A673 (cell line): ENCODE measurements around the gene CRACR2A.

ENCODE experiments used
- EZH2 ChIP-seq: fragments of 200-600 bp; sonication (generic); IDR thresholded peaks from 2 replicates; pipeline ENCODE4 v1.6.1; 2017; ENCODE audit warnings: borderline replicate concordance, low read depth, mild to moderate bottlenecking, mixed read lengths, antibody characterized with exemption, low read length; ENCODE audit not compliant: poor library complexity, severe bottlenecking
- TF ChIP-seq, protein P1 (sequence below): fragments of 300-800, 200-600 bp; sonication (generic); conservative IDR thresholded peaks from 2 replicates; pipeline ENCODE4 v1.5.1; 2017; ENCODE audit warnings: low read depth, mild to moderate bottlenecking, antibody characterized with exemption, low read length, moderate library complexity, mixed read lengths

GRCh38 chr12:3669594-3669993, 83.3 kb downstream of the CRACR2A start:
- TF ChIP-seq, protein P1, sequence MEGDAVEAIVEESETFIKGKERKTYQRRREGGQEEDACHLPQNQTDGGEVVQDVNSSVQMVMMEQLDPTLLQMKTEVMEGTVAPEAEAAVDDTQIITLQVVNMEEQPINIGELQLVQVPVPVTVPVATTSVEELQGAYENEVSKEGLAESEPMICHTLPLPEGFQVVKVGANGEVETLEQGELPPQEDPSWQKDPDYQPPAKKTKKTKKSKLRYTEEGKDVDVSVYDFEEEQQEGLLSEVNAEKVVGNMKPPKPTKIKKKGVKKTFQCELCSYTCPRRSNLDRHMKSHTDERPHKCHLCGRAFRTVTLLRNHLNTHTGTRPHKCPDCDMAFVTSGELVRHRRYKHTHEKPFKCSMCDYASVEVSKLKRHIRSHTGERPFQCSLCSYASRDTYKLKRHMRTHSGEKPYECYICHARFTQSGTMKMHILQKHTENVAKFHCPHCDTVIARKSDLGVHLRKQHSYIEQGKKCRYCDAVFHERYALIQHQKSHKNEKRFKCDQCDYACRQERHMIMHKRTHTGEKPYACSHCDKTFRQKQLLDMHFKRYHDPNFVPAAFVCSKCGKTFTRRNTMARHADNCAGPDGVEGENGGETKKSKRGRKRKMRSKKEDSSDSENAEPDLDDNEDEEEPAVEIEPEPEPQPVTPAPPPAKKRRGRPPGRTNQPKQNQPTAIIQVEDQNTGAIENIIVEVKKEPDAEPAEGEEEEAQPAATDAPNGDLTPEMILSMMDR, result no peak
- no peak for TF ChIP-seq EZH2
